GM12875 (cell line): ENCODE measurements around the gene FRS2.

Experiments used
- H3K4me3 ChIP-seq: one replicate; pipeline ENCODE4 v1.5.1; 2011; ENCODE audit warnings: low read depth, low read length, control low read depth
- CTCF ChIP-seq: IDR thresholded peaks from 2 replicates; pipeline ENCODE4 v1.5.1; 2011; ENCODE audit warnings: low read depth, mild to moderate bottlenecking, control low read depth, inconsistent platforms, low read length, moderate library complexity, borderline replicate concordance; ENCODE audit not compliant: insufficient read depth

Gene FRS2

DNA sequence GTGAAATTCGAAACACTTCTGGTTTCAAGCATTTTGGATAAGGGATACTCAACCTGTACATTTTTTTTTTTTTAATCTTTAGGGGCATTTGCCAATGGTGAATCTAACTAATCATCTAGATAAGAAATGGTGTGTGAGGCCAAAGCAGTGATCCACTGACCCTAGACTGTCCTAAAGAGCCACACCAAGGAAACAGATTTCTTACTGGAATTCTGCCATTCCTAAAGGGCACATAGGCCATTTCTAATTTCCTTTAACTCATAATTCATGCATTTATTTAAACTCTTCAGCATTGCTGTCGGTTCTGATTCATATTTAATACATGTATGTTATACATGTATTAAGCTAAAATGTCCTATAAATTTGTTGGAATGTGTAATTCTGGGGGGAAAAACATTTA, 47.2 kb downstream of the FRS2 start:
- TF ChIP-seq CTCF: no peak
- no peak overlapping the region for H3K4me3 ChIP-seq

DNA sequence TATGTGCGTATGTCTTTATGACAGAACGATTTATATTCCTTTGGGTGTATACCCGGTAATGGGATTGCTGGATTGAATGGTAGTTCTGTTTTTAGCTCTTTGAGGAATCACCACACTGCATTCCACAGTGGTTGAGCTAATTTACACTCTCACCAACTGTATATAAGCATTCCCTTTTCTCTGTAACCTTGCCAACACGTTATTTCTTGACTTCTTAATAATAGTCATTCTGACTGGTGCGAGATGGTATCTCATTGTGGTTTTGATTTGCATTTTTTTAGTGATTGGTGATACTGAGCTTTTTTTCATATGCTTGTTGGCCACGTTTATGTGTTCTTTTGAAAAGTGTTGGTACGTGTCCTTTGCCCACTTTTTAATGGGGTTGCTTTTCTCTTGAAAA, 49.7 kb downstream of the FRS2 start:
- no peak for TF ChIP-seq CTCF

DNA sequence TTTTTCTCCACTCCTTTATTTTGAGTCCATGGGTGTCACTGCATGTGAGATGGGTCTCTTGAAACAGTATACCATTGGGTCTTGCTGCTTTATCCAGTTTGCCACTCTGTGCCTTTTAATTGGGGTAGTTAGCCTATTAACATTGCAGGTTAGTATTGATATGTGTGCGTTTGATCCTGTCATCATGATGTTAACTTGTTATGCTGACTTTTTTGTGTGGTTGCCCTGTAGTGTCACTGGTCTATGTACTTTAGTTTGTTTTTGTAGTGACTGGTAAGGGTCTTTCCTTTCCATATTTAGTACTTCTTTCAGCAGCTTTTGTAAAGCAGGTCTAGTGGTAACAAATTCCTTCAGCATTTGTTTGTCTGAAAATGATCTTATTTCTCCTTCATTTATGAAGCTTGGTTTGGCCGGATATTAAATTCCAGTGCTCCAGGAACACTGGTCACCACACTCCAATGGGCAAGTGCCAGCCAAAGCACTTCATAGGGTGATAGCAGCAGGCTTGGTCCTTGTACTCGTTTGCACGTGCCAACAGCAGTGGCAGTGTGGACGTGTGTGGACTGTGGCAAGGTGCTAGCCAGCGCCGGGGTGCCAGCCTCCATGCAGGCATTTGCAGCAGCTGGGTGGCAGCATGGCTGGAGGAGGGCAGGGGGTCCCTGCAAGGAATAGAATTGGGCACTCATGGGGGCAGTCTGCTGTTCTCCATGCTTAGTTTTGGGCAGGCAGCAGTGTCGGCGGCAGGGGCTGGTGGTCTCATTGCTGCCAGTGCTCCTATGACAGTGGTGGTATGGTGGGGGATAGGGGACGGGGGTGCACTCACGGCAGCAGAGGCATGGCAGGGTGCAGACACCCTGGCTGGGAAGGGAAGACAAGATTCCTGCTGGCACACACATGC, 53.5 kb downstream of the FRS2 start:
- H3K4me3 ChIP-seq: no peak overlapping the region
- TF ChIP-seq CTCF: no peak

More for the DNA sequence above, 49.7 kb downstream of the FRS2 start:
- H3K4me3 ChIP-seq: no peak overlapping the region

GRCh38 chr12:69524331-69524630, 54.1 kb downstream of the FRS2 start:
- TF ChIP-seq CTCF: no peak
- no peak overlapping the region for H3K4me3 ChIP-seq

- no peak for TF ChIP-seq CTCF
- H3K4me3 ChIP-seq: no peak overlapping the region
Measured at GRCh38 chr12:69524755-69525469, 54.7 kb downstream of the FRS2 start.

DNA sequence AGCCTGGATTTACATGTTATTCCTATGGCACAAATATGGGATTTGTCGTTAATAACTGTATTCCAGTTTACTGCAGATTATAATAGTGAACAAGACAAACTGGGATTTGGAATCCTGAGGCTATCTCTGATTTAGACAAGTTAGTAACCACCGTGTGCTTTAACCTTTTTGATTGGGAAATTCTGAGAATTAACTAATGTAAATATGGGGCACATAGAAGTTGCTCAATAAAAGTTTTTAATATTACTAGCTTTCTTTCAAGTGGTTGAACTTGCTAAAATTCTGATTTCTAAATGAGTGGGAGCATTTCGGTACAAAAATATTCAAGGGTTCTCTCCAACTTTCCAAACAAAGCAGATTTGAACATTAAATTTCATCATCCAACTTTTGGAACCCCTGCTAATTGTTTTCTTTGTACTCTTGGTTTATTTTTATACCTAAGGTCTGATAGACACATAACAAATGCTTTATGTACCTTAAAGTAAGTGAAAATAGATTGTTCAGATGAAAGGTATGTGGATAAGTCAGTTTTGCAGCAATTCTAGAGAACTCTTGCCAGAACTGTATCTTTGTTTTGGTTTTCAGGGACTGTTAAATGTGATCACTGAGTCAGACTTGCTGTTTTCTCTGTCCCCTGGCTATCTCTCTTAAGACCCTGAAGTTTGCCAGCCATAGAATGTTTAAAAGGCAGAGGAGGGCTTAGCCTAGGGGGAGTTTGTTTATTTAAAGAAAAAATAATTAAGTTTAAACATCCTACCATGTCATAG, 57.5 kb downstream of the FRS2 start:
- H3K4me3 ChIP-seq: no peak overlapping the region
- no peak for TF ChIP-seq CTCF
